ENCODE results near the gene MND1. TPM values are rescaled to one million over a fixed set of nuclear protein-coding genes. Genes with fewer than 3 reads are reported as not detected.
A peak's percentile ranks its signal among the peaks of the same experiment; 100 is the strongest.

The MND1 gene
- total and polyA plus RNA-seq, 2 donors from 2014 or later, result 0.98 to 1.5 TPM

DNA sequence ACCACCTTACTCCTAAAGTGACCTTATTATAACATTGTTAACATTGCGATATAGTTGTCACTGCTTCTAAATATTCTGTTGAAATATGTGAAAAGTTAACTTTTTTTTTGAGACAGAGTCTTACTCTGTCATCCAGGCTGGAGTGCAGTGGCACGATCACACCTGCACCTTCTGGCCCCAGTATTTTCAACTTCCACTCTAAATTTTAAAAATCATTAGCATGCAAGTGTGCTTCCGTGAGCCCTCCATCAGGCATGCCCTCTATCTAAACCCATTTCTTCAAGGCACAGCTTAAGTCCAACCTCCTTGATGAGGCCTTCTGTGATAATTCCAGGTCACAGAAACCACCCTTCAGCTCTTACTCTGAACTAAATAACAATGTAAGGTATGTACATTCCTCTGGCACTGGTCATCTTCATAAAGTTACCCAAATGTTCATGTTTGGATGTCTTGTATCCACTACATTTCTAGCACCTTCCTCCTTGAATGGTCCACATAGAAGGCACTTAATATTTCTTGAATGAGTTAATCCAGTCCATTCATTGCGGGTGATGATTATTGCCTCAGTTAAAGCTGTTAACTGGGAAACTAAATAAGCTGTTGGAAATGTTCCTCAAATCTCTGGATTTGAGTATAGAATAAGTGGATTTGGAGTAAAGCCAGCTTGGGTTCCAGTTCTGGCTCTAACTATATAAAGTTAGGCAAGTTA lies 83.0 kb downstream of the MND1 start:
- DNase-seq (no peak), FAIRE-seq (no peak)
- intact Hi-C loops (cut with DNase I), result no loop called here
- Histone ChIP-seq H3K27ac (ENCODE audit: low read depth in 2 of 2, low read length in 2 of 2) (no peak overlapping the region), H3K4me3 (ENCODE audit: low read length in 3 of 3) (no peak overlapping the region), H3K27me3 (ENCODE audit: control insufficient read depth, insufficient read depth, low read length) (no peaks in the 10 kb centered on the region), H3K9ac (ENCODE audit: low read length in 3 of 3) (no peak overlapping the region), H3K9me3 (ENCODE audit: control insufficient read depth in 2 of 3, insufficient read depth in 1 of 3, low read length in 3 of 3) (no peaks in the 10 kb centered on the region), H3K4me1 (ENCODE audit: control insufficient read depth in 2 of 3, insufficient read depth in 2 of 3, low read depth in 1 of 3, low read length in 3 of 3) (peaks cover 0 to 2% (median 0%) of the 10 kb centered on the region in 3 donors), H3K36me3 (ENCODE audit: control insufficient read depth in 2 of 3, insufficient read depth in 3 of 3, low read length in 3 of 3) (no peaks in the 10 kb centered on the region)
- TF ChIP-seq CTCF (IDR thresholded peaks at IDR 0.05; ENCODE audit: borderline replicate concordance, extremely low read depth, insufficient read depth), result no peak

DNA sequence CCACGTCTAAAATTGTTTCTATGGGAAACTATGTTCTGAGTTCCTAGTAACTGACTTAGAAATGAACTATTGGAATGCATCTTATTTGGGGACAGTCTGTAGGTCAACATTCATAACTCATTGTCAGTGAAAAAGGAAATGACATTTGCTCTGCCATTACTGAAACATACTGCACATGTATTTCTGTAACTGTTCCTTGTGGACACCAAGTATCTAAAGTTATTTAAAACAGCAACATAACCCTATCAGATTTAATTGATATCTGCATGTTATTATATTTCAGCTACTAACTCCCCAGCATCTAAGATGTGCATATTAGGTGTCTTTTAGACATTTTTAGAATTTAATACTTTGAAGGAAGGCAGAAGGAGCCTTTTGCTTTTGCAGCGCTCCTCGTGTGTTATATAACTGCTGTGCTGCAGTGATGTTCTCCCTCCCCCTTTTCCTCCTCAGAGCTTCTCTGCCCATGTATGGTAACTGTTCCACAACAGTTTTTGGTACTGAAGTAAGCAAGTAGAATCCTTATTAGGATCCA lies 84.5 kb downstream of the MND1 start:
- H3K36me3 ChIP-seq (ENCODE audit: control insufficient read depth in 2 of 3, insufficient read depth in 3 of 3, low read length in 3 of 3), result no peaks in the 10 kb centered on the region
- H3K9me3 ChIP-seq (ENCODE audit: control insufficient read depth in 2 of 3, insufficient read depth in 1 of 3, low read length in 3 of 3), result no peaks in the 10 kb centered on the region
- DNase-seq (peak in 2 of 5 donors; percentile 62 to 85), FAIRE-seq (no peak)
- peaks cover 0 to 2% (median 0%) of the 10 kb centered on the region in 3 donors for H3K4me1 ChIP-seq (ENCODE audit: control insufficient read depth in 2 of 3, insufficient read depth in 2 of 3, low read depth in 1 of 3, low read length in 3 of 3)
- no peaks in the 10 kb centered on the region for H3K27me3 ChIP-seq (ENCODE audit: control insufficient read depth, insufficient read depth, low read length)
- peak overlapping the region in 1 of 2 donors; percentile 70 for H3K27ac ChIP-seq (ENCODE audit: low read depth in 2 of 2, low read length in 2 of 2)
- no peak overlapping the region for H3K9ac ChIP-seq (ENCODE audit: low read length in 3 of 3)
- H3K4me3 ChIP-seq (ENCODE audit: low read length in 3 of 3), result no peak overlapping the region
- no peak for TF ChIP-seq CTCF (IDR thresholded peaks at IDR 0.05; ENCODE audit: borderline replicate concordance, extremely low read depth, insufficient read depth)
- intact Hi-C loops (cut with DNase I), result no loop called here

- FAIRE-seq (no peak), DNase-seq (peak in 3 of 5 donors; percentile 37 to 61 (median 43))
- intact Hi-C loops (cut with DNase I), result no loop called here
- peak; percentile 51 for TF ChIP-seq CTCF (IDR thresholded peaks at IDR 0.05; ENCODE audit: borderline replicate concordance, extremely low read depth, insufficient read depth)
- H3K4me3 ChIP-seq (ENCODE audit: low read length in 3 of 3), result no peak overlapping the region
- peak overlapping the region in 1 of 2 donors; percentile 33 for H3K27ac ChIP-seq (ENCODE audit: low read depth in 2 of 2, low read length in 2 of 2)
- H3K4me1 ChIP-seq (ENCODE audit: control insufficient read depth in 2 of 3, insufficient read depth in 2 of 3, low read depth in 1 of 3, low read length in 3 of 3), result peaks cover 0 to 2% (median 0%) of the 10 kb centered on the region in 3 donors
- H3K27me3 ChIP-seq (ENCODE audit: control insufficient read depth, insufficient read depth, low read length), result no peaks in the 10 kb centered on the region
- H3K9ac ChIP-seq (ENCODE audit: low read length in 3 of 3), result no peak overlapping the region
- H3K36me3 ChIP-seq (ENCODE audit: control insufficient read depth in 2 of 3, insufficient read depth in 3 of 3, low read length in 3 of 3), result no peaks in the 10 kb centered on the region
- H3K9me3 ChIP-seq (ENCODE audit: control insufficient read depth in 2 of 3, insufficient read depth in 1 of 3, low read length in 3 of 3), result no peaks in the 10 kb centered on the region
Observed at GRCh38 chr4:153432965-153433753, 88.7 kb downstream of the MND1 start.
